ENCODE data around the gene AGAP9.
"Not testable (repeated sequence)": the region's sequence is repeated elsewhere in the genome, so short reads cannot be mapped to it uniquely, and the experiment has no call there.

GRCh38 chr10:47465216-47465917, 58.1 kb downstream of the AGAP9 start:
- not testable (repeated sequence) for TF ChIP-seq CEBPB (IDR thresholded peaks at IDR 0.05; ENCODE audit: low read depth); POLR2A (IDR thresholded peaks at IDR 0.05; ENCODE audit: borderline replicate concordance, extremely low read depth, insufficient read depth, insufficient read length); SIN3A (IDR thresholded peaks at IDR 0.05; ENCODE audit: low read depth); JUND (IDR thresholded peaks at IDR 0.05); MAX (IDR thresholded peaks at IDR 0.05); EZH2phosphoT487 (IDR thresholded peaks at IDR 0.05; ENCODE audit: borderline replicate concordance); EGR1 (IDR thresholded peaks at IDR 0.05; ENCODE audit: low read depth)
- TF ChIP-seq, protein P1, sequence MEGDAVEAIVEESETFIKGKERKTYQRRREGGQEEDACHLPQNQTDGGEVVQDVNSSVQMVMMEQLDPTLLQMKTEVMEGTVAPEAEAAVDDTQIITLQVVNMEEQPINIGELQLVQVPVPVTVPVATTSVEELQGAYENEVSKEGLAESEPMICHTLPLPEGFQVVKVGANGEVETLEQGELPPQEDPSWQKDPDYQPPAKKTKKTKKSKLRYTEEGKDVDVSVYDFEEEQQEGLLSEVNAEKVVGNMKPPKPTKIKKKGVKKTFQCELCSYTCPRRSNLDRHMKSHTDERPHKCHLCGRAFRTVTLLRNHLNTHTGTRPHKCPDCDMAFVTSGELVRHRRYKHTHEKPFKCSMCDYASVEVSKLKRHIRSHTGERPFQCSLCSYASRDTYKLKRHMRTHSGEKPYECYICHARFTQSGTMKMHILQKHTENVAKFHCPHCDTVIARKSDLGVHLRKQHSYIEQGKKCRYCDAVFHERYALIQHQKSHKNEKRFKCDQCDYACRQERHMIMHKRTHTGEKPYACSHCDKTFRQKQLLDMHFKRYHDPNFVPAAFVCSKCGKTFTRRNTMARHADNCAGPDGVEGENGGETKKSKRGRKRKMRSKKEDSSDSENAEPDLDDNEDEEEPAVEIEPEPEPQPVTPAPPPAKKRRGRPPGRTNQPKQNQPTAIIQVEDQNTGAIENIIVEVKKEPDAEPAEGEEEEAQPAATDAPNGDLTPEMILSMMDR (IDR thresholded peaks at IDR 0.05 in 2 of 3, conservative IDR thresholded peaks at IDR 0.05 in 1 of 3; ENCODE audit: borderline replicate concordance in 1 of 3, insufficient read depth in 1 of 3, low read depth in 2 of 3, low read length in 2 of 3) = not testable (repeated sequence)
